ENCODE measurements around the gene HEATR1.

- TF ChIP-seq CTCF (IDR thresholded peaks at IDR 0.05 in 4 of 5, conservative IDR thresholded peaks at IDR 0.05 in 1 of 5) (no peak), POLR2A (IDR thresholded peaks at IDR 0.05) (no peak)
Measured at GRCh38 chr1:236589531-236589930, 14.8 kb downstream of the HEATR1 start.
